Endothelial cell of hepatic sinusoid (primary cell): ENCODE results near the gene OLIG3.

Experiments used
- in situ Hi-C: cut with HindIII; loops from 2 replicates; pipeline ENCODE4 v1.10.0; 2017; ENCODE audit warnings: low sequenced_read_pairs

Gene OLIG3

DNA sequence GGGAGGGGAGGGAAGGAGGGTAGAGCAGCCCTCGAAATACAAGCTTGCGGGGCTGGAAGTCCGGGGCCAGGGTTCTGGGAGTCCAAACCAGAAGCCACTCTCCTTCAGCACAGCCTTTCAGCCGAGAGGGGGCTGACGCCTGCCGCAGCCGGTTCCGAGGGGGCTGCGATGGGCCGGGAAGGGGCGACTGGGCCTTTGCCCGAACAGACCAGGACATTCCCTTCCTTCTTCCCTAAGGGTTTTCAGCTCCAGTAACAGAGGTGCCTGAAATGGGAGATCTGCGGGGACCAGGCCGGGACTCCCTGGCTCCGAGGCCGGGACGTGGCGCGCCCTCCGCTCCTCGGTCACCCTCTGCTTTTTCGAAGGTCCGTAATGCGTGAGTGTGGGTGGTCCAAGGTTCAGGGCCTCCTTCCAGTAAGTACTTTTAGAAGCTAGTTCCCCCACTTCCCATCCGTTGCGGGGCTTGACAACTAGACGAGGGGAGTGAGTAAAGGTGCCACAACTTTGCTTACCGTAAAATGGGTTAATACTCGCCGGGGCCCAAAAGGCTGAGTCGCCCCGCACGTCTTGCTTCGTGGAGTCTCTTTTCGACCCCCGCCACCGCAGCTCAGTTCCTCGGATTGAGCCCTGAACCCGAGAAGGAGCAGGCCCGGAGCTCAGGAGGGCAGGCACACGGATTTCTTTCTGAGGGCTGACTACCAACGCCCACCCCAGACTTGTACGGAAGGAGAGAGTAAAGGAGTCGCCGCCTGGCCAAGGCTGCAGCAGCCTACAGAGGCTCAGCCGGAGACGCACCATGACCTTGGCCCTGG is 2.9 kb upstream of the OLIG3 start:
- in situ Hi-C loops: no loop called here

DNA sequence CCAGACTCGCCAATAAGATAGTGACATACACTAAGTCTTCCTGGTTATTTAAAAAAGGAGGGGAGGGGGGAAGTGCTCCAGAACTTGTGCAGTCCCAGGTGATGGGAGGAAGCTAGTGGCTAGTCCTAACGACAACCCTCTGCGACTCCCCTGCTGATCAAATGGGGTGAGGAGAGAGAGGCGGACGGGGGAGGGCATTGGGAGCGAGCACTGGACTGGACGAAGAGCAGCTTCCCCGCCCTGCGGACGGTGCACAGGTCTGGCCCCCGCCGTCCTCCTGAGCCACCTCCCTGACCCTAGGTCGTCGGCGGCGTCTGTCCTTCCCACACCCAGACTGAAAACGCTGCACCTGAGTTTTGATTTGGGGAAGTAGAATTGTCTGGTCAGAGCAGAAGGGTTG is 2.2 kb upstream of the OLIG3 start:
- in situ Hi-C loops: no loop called here

DNA sequence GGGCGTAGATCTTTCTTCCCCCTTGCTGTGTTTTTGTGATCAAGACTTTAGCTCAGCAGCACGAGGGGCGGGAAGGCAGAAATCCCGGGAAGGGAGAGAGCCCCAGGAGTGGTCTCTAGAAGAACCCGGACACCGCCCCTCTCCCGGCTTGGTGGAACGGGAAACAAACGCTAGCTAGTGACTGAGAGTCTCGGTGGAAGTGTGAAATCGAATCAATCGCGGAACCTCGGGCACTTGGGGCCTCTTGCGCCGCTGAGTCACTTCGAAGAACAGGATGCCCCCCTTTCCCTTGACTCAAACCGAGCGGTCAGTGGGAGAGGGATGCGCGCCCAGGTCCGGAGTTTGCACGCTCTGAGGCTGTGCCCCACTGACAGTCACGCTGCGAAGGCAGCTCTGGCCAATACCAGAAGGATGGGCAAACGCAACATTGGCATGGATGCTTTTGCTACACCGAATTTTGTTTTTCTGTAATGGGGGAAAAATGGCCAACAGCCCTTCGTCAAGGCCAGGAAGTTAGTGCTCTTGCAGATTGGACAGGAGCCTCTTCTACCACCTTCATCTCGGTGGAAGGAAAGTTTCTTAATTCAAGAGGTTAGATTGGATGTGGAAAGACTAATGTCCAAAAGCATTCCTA is 1.6 kb upstream of the OLIG3 start:
- in situ Hi-C loops: no loop called here

DNA sequence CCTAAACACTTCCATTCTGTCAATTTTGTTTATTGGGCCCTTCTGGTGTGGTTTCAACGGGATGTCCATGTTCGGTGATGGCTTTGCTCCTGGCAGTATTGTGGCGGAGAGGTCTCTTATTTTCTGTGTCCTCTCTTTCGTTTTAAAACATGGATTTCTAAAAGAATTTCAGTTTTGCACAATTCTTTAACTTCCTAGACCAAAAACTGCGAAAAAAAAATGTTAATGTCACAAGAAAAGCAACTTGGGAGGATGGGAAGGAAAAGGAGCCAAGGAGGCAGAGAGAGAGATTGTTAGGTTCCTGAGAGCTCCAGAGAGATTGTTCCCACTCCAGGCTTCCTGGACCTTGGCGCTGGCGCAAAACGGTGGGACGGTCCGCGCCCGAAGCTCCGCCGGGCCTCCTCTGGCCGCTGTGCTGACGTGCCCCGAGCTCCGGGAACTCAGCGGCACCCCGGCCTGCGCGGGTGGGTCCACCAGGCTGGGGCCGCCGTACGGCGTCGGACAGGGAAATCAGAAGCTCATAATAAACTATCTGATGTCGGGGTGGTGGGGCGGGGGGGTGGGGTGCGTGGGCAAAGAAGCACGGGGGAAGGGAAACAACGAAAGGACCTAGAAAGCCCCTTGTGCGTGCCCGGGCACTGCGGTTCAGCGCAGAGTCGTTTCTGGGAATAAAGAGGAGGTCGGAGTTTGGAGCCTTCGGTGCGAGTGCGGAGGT is 951 bp upstream of the OLIG3 start:
- in situ Hi-C loops: no loop called here

DNA sequence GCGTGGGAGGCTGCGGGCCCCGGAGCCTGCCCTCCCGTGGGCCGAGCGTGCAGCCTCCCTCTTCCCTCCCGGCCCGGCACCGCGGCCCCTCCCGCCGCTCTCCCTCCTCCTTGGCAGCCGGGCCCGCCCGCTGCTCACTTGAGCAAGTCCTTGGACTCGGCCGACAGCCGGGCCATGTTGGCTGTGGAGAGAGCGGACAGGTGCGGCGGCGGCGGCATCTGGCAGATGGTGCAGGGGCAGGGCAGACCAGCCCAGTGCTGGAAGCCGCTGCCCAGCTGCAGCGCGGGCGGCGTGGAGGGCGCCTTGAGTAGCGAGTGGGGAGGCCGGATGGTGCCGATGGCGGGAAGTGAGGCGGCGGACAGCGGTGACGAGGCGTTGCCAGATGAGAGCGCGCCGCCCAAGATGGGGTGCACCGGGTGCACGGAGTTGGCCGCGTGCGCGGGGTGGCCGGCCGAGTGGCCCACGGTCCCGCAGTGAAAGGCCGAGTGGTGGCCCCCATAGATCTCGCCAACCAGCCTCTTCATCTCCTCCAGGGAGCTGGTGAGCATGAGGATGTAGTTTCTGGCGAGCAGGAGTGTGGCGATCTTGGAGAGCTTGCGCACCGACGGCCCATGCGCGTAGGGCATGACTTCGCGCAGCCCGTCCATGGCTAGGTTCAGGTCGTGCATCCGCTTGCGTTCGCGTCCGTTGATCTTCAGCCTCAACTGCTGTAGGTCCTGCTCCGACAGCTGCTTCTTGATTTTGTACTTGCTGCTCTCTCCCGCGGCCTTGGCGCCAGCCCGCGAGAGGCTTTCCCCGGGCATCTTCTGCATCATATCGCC is 766 bp downstream of the OLIG3 start:
- in situ Hi-C loops: no loop called here

DNA sequence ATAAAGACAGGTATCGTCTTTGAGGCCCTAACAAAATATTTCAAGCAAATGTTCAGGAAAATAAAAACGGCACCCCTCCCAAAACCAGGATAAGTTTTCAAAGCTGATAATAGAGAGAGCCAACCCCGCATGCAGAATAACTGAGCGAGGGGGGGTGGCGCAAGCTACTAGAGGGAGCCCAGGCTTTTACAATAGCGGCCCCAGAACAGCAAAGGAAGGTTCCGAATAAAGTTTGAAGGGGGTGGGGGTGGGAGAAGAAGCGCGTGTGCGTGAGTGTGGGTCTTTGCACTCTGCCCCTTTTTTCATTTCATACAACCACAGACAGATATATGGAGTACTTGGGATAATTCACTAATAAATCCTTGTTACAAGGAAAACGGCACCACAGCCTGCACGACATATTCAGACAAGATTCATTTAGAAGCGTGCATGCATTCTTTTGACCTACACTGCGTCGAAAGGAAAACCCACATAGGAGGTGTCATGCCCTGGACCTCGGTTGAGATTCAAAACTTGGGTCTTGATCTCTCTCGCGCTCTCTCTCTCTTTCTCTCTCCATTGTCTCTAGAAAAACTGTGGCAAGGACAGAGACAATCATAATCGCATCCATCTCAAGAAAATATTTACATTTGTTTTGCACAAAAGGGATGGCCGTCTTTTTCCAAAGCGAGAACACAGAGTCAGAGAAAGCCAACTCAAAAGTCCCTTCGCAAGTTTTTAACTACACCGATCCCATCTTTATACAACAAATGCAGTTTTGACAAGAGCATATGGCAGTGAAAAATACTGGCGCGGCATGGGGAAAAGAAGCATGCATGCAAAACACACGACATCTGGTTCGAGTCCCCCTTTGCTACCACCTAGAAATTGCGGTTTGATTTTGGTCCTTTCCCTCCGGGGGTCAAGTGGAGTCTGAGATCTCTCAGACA is 1.6 kb downstream of the OLIG3 start:
- in situ Hi-C loops: no loop called here

DNA sequence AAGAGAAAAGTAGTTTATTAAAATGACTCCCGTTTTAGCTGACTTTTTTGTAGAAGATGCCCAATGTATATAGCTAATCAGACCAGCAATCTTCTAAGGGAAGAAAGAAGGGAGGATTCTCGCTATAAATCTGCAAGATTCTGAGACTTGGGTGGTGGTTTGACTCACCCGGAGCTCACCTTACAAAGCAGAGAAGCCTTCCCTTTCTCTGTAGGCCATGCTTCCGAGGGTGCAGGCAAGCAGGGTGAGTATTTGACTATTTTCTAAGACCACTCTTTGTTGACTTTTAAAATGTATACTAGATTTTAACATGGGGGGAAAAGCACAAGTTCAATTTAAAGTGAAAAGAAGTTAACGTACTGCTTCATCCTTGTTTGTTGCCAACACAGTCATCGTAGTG is 2.7 kb downstream of the OLIG3 start:
- in situ Hi-C loops: no loop called here

DNA sequence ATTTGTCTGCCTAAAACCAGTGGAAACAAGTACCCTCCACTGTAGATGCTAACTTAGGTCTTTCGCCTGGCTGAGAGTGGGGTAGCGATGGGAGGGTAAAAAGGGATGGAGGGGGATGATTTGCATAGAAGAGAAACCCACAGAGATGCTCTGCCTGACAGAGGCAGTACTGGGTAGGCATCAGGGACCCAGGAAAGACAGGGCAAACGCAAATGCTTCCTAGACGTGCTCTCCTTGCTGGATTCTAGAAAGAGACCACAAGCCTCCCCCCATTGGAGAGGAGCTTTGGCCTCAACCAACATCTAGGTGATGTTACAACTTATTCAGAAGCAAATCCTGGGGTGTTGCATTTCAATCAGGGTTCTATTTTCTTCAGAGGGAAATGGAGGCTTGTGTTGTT is 3.2 kb downstream of the OLIG3 start:
- in situ Hi-C loops: no loop called here

DNA sequence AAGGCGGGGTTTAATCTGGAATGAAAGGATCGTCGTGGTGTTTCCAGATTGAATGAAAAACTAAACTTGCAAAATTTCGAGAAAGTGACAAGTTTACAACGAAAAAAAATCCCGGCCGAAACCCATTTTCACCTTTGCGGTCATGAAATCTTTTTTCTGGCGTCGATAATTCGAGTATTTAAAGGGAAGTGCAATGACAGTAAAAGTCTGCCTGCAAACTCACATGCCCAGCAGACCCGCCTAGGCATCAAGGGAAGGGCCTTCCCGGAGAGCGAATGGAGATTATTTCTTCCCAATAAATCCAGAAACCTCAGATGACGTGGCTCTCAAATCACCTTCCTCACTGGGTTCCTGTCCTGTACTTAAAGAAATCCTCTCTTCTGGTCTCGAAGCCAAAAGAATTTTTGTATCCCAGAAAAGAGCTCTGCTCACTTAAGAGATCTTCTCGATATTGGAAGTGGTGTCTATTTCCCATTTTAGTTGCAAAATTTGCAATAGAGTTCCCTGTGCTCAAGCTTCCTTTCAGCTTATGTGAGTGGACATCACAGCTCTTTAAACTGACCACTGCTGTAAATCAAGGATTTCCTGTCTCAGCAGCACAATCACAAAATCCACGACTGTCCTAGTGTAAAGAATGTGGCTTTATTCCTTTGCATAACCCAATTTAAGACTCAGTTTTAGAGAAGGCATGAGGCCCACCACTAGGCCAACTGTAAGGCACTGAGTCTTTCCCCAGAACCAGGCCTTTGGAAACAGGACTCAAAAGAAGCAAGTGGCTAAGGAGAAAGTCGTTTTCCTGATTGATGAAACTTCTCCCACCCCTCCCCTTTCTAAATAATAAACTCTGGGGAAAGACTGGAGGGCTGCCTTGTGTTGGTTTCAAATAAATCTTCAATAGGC is 3.9 kb downstream of the OLIG3 start:
- in situ Hi-C loops: no loop called here

DNA sequence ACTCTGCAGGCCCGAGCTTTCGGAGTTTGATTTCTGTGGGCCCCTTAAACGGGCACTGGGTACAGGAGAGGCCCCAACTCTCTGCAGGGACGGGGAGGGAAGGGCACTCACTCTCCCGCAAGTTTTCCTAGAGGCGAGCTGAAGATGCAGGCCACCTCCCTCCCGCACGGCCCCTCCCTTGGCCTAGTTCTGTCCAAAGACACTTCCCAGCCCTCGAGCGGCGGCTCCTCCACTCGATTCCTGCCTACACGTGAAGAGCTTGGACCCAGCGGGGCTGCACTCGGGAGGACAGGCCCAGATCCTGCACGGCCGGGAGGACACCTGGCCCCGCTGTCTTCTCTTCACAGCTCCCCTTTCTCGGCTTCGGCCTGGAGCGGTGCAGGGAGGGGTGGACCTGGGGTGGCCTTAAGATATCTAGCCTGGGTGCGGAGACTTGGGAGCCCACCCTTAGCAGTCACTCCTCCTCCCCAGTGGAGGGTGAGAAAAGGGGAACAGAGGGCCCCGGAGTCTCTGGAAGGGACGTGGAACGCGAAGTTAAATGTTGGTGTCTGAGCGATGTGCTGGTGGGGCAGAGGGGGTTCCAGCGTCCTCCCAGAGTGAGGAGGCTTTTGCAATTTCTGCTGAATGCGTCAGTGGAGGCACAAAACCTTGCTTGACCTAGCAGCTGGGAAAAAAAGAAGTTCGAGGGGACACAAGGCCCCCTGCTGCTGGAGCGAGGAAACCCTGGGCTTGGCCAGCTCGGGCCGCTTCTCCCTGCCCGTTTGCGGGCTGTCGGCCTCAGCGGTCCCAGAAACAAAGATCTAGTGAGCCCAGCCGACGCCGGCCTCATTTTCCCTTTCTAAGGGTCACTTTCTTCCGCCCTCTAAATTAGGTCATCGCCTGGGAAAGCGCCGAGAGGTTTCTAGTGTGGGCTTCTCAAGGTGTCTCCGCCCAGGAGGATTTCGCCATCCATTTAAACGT is 4.9 kb downstream of the OLIG3 start:
- in situ Hi-C loops: no loop called here

DNA sequence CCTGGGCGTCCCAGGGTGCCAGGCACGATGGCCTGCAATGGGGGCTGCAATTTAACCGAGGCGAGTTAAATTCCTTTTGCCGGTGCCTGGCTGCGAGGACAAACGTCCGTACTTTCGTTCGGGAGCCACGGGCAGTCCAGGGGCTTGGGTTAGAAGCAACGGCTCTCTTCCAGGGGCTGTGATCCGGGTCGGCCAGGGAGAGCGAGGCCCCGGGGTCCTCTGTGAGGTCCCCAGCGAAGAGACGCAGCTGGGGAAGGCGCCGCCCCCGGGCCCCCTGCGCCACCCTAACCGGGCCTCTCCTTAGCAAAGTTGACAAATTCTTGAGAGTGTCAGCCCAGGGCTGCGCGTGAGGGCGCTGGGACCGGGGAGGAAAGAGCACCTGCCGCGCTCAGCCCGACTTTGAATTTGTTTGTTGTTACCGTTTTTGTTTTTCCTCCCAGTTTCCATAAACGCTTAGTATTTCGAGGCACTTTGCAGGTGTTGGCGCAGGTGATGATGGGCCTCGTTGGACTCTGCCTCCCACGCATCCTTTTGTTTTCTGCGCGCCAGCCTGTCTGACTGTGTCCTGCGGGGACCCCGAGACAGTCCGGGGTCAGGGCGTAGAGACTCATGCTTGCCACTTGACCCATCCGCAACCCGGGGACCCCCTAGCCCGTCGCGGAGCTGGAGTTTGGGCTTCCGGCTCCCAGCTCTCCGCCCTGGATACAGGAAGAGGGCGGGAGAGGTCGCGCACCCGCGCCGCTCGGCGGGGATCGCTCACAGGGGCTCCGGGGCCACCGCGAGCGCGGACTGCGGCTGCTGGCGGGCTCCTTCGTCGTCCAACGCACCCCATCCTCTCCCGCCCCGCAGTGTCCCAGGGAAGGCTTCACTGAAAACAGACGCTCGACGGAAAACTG is 5.8 kb downstream of the OLIG3 start:
- in situ Hi-C loops: no loop called here

DNA sequence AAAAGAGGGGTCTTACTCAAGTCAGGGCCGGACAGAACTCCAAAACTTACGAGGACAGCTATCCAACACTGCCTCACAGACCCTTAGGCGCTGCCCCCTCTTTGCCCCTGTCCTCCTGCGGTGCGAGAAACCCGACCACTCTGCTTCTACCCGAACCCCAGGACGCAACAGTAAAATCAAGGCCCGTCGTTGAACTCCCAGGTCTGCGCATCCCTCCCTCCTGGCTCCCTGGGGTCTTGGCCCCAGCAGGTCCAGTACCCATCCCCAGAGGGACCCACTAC is 6.4 kb downstream of the OLIG3 start:
- in situ Hi-C loops: no loop called here

DNA sequence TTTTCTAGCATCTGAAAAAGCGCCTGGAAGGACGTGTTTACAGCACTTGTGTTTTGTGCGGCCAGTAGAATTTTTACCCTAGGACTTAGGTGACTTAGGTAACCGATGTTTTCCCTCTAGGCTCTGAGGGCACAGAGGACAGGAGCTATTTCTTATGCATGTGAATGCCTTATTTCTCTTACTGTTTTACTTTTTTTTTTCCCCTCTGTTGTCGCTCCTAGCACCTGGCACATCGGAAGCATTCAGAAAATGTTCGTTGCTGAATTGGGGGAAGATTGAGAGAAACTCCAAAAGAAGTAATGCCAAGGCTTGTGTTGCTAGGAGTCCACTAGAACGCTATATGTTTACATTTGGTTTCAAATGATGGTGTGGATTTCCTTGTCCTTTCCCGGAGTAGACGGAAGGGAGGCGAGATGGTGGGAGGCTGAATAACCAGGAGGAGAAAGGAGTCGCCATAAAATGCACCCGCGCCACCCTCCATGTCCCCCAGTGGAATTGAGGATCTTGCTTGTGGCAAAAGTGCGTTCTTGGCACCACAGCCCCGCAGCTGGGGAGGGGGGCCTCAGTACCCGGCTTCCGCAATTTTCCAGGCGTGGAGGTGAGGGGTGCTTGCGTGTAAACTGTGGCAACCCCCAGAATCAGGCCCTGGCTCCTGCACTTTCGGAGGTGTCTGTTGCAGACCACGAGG is 6.9 kb downstream of the OLIG3 start:
- in situ Hi-C loops: no loop called here

DNA sequence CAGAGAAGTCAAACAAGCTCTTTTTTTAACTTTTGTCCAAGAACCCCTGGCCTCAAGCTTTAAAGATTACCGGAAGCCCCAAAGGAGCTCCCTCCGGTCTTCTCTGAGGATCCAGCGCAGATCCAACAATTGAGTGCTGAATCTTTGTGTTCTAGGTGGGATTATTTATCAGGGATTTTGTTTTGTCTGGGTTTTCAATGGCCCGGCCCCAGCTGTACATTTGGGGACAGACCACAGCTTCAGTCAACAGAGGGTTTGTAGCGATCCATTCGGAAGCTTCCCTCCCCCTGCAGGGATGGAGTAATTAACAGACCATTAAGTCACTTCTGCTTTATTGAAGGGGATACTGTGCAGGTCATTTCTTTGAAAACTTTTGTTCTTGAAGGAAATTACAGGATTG is 7.8 kb downstream of the OLIG3 start:
- in situ Hi-C loops: no loop called here

DNA sequence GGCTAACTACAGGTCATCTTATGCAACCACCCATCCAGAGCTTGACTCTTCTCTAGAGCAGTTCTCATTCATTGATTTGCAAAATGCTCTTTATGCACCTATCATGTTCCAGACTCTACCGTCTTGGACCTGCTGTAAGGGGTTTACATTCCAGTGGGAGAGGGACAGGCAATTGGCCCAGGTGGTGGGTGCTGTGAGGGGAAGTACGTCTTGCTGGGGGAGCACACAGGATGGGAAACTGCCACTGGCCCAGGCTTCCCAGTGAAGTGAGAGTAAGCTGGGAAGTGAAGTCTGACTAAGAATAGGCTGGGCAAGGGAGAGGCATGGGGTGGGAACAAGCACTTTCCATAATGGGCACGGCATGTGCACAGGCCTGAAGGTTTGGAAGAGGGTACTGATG is 13.8 kb downstream of the OLIG3 start:
- in situ Hi-C loops: no loop called here

DNA sequence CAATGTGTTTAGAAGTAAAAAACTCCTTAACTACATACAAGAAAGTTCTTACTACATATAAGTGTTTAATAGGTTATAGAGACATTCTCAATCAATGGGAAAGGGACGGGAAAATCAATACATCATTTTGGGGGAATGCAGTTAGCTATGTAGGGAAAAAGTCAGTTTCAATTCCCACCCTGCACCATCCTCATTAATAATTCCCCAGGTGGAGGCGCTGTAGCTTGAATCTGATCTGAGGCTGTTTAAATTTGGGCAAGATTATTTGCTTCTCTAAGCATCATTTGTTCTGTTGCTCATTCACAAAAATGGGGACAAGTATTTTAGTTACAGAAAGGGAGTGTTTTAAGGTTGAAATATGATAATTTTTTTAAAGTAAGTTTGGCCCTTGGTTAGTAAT is 19.1 kb downstream of the OLIG3 start:
- in situ Hi-C loops: no loop called here

DNA sequence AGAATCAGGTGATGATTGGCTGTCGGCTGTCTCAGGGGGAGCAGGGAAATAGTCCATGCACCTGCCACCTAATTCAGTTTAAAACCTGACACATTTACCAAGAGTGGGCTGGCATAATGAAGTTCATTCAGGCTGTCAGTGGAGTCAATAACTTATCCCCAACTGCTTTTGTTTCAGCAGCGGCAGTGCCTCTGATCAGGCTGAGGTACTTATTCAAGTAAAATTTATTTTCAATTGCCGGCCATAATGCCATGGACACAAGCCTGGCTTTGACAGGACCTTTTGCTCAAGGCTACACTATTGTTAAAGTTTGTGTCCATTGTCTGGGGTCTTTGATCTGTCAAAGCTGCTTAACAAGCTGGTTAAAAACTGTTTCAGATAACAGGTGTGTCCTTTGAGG is 20.6 kb downstream of the OLIG3 start:
- in situ Hi-C loops: no loop called here
